ENCODE measurements around the gene MARCOL.
"Not testable (repeated sequence)": the region's sequence is repeated elsewhere in the genome, so short reads cannot be mapped to it uniquely, and the experiment has no call there.

Gene MARCOL

GRCh38 chr5:148267962-148268361, 29.6 kb downstream of the MARCOL start:
- no peak for DNase-seq (ENCODE audit: low read depth in 2 of 2)

- DNase-seq (ENCODE audit: low read depth in 2 of 2) = no peak
These were observed 30.2 kb downstream of the MARCOL start, which contains the start of gene SPINK13 for GRCh38 chr5:148268566-148268965. TSS of gene SPINK13 (plus strand) at chr5:148268794. CDS start at chr5:148270073, 1,279 bp downstream.

GRCh38 chr5:148275129-148275528, 36.8 kb downstream of the MARCOL start:
- not testable (repeated sequence) for DNase-seq (ENCODE audit: low read depth in 2 of 2)

GRCh38 chr5:148280893-148281292, 42.6 kb downstream of the MARCOL start:
- not testable (repeated sequence) for DNase-seq (ENCODE audit: low read depth in 2 of 2)

- DNase-seq (ENCODE audit: low read depth in 2 of 2) = not testable (repeated sequence)
These were observed 43.0 kb downstream of the MARCOL start for GRCh38 chr5:148281336-148281735.

- no peak for DNase-seq (ENCODE audit: low read depth in 2 of 2)
These were observed 52.2 kb downstream of the MARCOL start for GRCh38 chr5:148290271-148291195.

All from stimulated activated CD4-positive, alpha-beta T cell treated with anti-CD3 and anti-CD28 coated beads, Interleukin-4, amount 100 ng/mL, for 48 hours (primary cell).